OCI-LY1 (cell line): Measurements from ENCODE around the gene POLQ.

Experiments
- CTCF ChIP-seq: fragments of 200-600 bp; sonication (generic), shearing (Covaris generic); IDR thresholded peaks from 2 replicates; pipeline ENCODE4 v1.5.1; 2017; ENCODE audit warnings: mild to moderate bottlenecking, antibody characterized with exemption, low read length, moderate library complexity, mixed read lengths
- EZH2 ChIP-seq: fragments of 200-600 bp; sonication (generic), shearing (Covaris generic); IDR thresholded peaks from 2 replicates; pipeline ENCODE4 v1.8.0; 2017; ENCODE audit warnings: borderline replicate concordance, mixed run types, mild to moderate bottlenecking, antibody characterized with exemption, low read length, moderate library complexity, mixed read lengths

- TF ChIP-seq CTCF, result no peak
- no peak for TF ChIP-seq EZH2
Observed at GRCh38 chr3:121515862-121516261, 29.9 kb downstream of the POLQ start.
